HG03196 (cell line): ENCODE results near the gene MAN1C1.
"Not testable (repeated sequence)": the region's sequence is repeated elsewhere in the genome, so short reads cannot be mapped to it uniquely, and the experiment has no call there.

Experiments
- ATAC-seq: cut with Tn5 transposase; IDR thresholded peaks from one replicate; pipeline ENCODE4 v1.9.1; 2021; ENCODE audit not compliant: unreplicated experiment

The MAN1C1 gene

DNA sequence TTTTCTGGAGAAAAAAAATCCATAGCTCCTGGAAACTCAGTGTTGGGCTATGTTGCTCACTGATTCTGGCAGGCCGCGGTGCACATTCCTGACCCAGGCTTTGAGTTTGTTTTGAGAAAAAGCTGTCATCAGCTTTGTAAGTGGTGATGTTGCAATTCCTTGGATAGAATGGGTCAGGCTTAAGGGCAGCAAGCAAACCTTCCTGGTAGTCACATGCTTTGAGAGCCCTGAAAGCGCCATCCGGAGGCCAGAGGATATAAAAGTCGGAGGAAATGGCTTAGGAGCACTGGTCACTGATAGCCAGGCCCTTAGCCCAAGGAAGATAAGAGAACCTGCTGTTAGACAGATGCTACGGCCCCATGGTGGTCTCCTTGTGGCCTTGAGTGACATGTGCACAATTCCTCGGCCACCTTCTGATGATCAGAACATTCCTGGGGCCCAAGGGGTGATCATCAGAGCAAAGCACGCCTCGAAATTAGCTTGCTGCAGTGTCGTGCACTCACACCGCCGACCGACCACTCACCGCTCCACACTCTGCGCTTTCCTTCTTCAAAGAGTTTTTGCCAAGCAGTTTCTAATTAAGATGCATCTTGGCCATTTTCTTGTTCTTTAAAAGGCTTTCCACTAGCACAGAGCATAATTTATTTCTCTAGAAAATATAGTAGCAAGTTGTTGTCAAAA is 78.6 kb downstream of the MAN1C1 start:
- no peak for ATAC-seq

DNA sequence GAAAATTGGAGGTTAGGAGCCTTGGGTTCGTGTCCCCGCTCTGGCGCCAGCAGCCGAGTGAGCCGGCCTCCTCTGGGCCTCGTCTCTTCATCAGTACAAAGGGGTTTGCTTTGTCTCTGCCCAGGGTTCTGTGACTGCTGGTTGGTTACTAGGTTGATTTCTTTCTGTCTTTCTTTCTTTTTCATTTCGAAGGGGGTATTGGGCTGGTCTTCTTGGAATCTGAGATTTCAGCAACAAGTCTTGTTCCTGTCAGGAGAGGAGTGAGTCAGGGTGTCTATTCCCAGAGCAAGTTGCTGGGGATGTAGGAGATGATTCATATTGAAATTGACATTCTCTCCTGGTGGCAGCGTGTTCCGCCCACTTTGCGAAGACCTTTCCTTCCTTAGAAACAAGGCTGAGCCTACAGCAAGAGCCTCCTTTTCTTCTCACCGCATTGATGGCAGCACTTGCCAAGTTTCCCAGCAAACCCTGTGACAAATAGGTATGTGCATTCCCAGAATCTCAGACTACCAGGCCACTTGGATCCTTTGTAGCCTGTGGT is 79.2 kb downstream of the MAN1C1 start:
- no peak for ATAC-seq

DNA sequence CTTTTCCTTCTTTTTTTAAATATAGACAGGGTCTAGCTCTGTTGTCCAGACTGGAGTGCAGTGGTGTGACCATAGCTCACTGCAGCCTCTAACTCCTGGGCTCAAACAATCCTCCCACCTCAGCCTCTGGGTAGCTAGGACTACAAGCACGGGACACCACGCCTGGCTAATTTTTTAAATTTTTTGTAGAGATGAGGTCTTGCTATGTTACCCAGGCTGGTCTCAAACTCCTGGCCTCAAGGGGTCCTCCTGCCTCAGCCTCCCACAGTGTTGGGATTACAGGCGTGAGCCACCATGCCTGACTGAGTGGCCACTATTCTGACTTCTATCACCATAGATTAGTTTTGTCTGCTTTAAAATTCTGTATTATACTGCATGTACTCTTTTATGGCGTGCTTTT is 80.1 kb downstream of the MAN1C1 start:
- ATAC-seq, result not testable (repeated sequence)

- ATAC-seq, result no peak
Measured at GRCh38 chr1:25697435-25698217, 81.0 kb downstream of the MAN1C1 start.

DNA sequence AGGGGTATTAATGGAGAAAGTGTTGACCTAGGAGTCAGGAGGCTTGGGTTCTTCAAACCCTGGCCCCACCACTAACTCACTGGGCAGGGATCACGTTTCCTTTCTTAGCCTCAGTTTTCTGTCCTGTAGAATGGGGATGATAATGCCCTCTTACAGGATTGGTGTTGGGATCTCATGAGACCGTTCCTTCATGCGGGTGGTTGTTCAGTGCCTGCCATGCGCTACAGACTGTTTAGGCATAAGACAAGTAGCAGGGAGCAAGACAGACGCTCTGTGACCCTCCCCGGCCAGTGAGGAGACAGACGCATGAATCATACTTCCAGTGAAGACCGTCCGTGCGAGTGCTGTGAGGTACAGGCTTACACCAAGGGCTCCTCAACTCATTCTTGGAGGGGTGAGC is 81.7 kb downstream of the MAN1C1 start:
- ATAC-seq, result no peak

DNA sequence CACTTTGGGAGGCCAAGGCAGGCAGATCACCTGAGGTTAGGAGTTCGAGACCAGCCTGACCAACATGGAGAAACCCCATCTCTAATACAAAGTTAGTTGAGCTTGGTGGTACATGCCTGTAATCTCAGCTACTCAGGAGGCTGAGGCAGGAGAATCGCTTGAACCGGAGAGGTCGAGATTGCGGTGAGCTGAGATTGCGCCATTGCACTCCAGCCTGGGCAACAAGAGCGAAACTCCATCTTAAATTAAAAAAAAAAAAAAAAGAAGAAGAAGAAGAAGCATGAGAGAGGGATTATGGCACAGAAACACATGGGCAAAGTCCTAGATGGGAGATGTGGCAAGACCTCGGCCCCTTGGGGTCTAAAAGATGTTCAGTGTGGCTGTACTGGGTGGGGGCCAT is 82.5 kb downstream of the MAN1C1 start:
- ATAC-seq, result not testable (repeated sequence)

GRCh38 chr1:25699500-25700143 is 83.0 kb downstream of the MAN1C1 start:
- no peak for ATAC-seq

DNA sequence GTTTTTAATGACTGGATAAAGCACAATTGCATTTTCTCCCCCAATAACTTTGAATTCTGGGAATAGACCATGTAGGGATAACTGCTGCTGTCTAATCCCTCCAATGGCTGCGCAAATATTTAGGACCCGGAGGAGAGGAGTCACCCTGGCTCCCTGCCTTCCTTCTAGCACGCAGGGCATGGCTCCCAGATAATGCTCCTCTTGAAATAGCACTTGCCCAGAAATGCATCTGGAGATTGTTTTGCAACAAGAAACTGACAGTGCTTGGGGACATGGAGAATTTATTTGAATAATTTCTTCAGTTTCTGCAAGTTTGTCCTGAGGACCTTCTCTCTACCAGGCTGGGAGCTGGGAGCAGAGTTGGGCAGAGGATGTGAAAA is 83.5 kb downstream of the MAN1C1 start:
- ATAC-seq, result no peak

DNA sequence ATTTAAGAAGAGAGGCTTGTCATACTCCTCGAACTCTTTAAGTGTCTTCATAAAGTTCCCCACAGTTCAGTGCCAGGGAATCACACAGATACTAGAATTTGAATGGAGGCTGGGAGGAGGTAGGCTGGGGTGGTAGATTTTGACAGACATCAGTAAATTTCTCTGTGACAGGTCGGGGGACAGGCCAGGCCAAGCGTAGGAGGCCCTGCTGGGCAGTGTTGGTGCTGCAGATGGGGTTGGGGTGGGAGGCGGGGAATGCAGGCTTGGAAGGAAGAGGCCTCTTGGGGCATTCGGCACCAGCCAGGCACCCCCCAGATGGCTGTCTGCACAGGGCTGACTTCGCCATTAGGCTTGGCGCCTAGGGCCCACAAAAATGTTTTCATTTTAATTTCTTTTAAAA is 84.0 kb downstream of the MAN1C1 start:
- ATAC-seq, result no peak

DNA sequence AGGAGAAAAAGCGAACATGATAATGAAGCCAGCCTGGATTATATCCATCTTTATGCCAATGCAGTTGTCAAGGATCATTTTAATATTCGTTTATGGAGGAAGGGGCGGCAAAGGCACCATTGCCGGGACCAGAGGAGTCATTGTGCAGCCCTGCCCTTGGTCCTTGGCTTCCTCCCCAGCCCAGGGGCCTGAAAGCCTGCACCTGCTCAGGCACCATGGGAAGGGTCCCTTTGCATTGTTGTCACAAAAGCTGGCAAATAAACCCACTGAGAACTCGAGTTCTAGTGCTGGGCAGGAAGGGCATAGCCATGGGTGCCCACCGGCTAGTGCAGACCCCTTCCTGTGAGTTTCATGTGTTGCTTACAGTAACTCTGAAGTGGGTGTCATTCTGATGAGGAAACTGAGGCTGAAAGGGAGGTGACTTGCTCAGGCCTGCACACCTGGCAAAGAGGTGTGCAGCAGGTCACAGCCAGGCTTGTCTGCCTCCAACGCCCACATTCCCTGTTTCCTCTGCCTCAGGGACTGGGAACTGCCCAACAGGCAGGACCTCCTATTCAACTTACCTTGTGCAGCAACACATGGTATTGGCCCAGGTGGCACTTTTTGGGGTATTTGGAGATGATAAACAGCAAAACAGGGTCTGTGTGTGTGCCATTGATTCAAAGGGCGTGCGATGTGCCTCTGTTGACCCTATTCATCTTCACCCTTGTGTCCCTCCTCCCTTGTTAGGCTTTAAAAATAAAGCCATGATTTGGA is 84.6 kb downstream of the MAN1C1 start:
- ATAC-seq, result no peak

DNA sequence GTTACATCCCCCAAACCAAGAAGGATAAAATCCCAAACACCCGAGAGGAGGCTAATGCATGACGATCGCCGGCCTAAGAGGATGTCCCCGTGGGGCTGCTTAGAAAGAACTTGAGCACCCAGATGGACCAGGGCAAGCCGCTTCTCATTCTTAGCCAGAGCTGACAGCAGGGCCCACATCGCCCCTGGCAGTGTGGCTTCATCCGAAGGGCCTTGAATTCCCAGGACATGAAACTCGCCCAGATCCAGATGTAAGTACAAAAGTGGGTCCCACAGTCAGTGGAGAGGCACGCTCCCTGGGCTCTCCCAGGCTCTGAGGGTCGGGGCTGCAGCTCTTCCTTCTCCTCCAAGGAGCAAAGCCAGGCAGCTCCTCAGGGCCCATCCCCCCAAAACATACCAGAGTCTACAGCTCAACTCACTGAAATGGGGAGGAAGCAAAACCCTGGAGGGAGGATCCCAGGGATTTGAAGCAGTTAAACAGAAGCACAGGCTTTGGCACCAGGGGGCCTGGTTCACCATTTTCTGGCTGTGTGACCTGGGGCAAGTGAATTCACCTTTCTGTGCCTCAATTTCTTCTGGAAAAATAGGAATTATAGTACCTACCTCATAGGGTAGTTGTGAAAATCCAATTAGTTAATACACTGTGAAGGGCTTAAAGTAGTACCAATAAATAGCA is 85.6 kb downstream of the MAN1C1 start:
- ATAC-seq, result no peak

- ATAC-seq, result no peak
Measured at GRCh38 chr1:25703041-25703440, 86.5 kb downstream of the MAN1C1 start.

DNA sequence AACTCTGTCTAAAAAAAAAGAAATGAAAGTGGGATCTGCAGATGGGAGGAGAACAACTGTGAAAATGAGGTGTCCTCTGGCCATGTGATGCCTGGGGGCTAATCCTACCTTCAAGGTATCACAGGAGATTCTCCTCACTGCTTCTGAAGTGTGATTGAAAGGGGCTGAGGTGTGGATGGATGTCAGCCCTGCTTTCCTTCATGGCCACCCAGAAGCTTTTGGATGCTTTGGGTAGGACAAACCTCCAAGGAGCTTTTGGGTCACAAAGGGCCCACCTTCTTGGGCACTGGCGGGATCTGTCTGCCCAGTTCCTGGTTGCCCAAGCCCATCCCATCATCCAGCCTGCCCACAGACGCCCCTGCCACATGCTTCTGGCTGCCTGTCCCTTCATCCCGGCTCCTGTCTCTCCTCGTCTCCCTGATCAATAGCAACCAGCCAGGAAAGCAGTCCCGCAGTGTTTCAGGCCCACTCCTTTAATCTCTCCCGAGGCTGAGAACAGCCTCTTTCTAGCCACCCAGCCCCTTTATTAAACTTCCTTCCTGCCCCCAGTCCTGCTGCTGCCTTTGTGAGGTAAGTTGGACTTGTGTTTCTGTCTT is 87.2 kb downstream of the MAN1C1 start:
- ATAC-seq, result no peak

- ATAC-seq, result no peak
Measured at GRCh38 chr1:25704267-25704691, 87.7 kb downstream of the MAN1C1 start.

DNA sequence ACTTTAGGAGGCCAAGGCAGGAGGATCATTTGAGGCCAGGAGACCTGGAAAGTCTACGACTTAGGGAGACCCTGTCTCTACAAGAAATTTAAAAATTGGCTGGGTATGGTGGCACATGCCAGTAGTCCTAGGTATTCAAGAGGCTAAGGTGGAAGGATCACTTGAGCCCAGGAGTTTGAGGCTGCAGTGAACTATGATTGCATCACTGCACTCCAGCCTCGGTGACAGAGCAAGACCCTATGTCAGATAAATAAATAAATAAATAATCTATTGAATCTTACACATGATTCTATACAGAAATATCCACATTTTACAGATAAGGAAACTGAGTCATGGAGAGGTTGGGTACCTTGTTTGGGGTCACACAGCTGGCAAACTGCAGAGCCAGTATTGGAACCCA is 89.1 kb downstream of the MAN1C1 start:
- no peak for ATAC-seq

DNA sequence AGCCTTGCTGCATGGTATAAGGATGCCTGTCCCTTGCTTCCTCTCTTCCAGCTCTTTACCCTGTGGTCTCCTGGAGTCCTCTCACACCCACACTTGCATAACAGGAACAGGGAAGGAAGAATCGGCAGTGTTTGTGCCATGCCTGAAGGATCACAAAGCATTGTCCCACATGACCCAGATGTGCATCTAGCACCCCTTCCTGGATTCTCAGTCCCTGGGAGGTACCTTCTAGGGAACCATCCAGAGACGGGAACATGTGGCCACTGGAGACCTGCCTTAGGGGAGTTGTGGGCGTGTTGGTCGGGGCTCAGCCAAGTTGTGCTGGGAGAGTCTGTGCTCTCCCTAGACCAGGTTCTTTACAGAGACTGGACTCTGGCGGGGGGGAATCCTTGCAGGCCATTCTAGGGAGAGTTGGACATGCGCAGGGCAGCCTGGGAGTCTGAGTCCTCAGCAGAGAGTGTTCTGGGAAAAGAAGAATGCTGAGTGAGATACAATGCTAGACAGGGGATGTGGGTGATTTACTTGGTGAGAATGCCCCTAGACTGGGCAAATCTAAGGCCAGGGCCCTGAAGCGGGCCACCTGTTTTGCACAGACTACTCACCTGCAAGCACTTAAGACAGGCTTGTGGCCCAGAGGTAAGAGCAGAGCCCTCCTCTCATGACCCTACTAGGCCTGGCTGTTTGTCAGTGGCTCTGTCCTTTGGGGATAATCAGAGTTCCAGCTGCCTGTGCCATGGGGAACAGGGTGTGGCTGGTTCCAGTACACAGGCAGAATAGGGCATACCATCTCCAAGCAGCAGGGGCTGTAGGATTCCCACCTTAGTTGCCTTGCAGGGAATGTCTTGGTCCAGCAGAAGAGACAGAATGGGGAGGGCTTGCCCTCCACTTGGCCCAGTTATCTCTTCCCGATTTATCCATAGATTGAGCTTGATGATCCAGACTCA is 89.8 kb downstream of the MAN1C1 start:
- no peak for ATAC-seq

GRCh38 chr1:25707280-25708016 is 90.9 kb downstream of the MAN1C1 start:
- ATAC-seq, result no peak

- ATAC-seq, result no peak
Measured at GRCh38 chr1:25710583-25711347, 94.2 kb downstream of the MAN1C1 start.
